ENCODE measurements around the gene RUNX2.

Gene RUNX2

GRCh38 chr6:45678285-45678607 lies 350.1 kb downstream of the RUNX2 start:
- peak overlapping the region; percentile 88 for H3K4me2 ChIP-seq
- H3K9me3 ChIP-seq: peaks cover 32% of the 10 kb centered on the region
- H3K27me3 ChIP-seq: no peaks in the 10 kb centered on the region
- H4K20me1 ChIP-seq: no peaks in the 10 kb centered on the region
- no peaks in the 10 kb centered on the region for H3K36me3 ChIP-seq
- H3K9ac ChIP-seq: peak overlapping the region; percentile 13; the same call in 1 of the 2 replicates
- peak overlapping the region; percentile 59 for H3K27ac ChIP-seq
- no peak for TF ChIP-seq Cebpa-rat (IDR thresholded peaks at IDR 0.05)
- H3K4me1 ChIP-seq: peaks cover 57% of the 10 kb centered on the region
- peak overlapping the region; percentile 9; the same call in 1 of the 2 replicates for H3K4me3 ChIP-seq

- H3K4me1 ChIP-seq: peaks cover 57% of the 10 kb centered on the region
- no peak overlapping the region for H3K27ac ChIP-seq
- no peaks in the 10 kb centered on the region for H3K36me3 ChIP-seq
- no peaks in the 10 kb centered on the region for H4K20me1 ChIP-seq
- no peak overlapping the region for H3K4me3 ChIP-seq
- H3K27me3 ChIP-seq: no peaks in the 10 kb centered on the region
- no peak overlapping the region for H3K9ac ChIP-seq
- no peak for TF ChIP-seq Cebpa-rat (IDR thresholded peaks at IDR 0.05)
- peaks cover 32% of the 10 kb centered on the region for H3K9me3 ChIP-seq
- H3K4me2 ChIP-seq: peak overlapping the region; percentile 88
Observed at GRCh38 chr6:45679163-45679562, 351.0 kb downstream of the RUNX2 start.

- Histone ChIP-seq H3K27me3 (no peaks in the 10 kb centered on the region), H3K4me3 (no peak overlapping the region), H4K20me1 (no peaks in the 10 kb centered on the region), H3K9me3 (peaks cover 32% of the 10 kb centered on the region), H3K36me3 (no peaks in the 10 kb centered on the region), H3K4me1 (peaks cover 57% of the 10 kb centered on the region), H3K27ac (no peak overlapping the region), H3K9ac (no peak overlapping the region), H3K4me2 (peak overlapping the region; percentile 88)
- TF ChIP-seq Cebpa-rat (IDR thresholded peaks at IDR 0.05): no peak
Observed at GRCh38 chr6:45679631-45680030, 351.5 kb downstream of the RUNX2 start.

- H3K4me3 ChIP-seq: no peak overlapping the region
Observed at GRCh38 chr6:45681860-45682511, 353.9 kb downstream of the RUNX2 start.

GRCh38 chr6:45684476-45684875 lies 356.3 kb downstream of the RUNX2 start:
- TF ChIP-seq Cebpa-rat (IDR thresholded peaks at IDR 0.05): no peak

More at GRCh38 chr6:45681860-45682511, 353.9 kb downstream of the RUNX2 start:
- TF ChIP-seq Cebpa-rat (IDR thresholded peaks at IDR 0.05): no peak
- Histone ChIP-seq H4K20me1 (no peaks in the 10 kb centered on the region), H3K36me3 (no peaks in the 10 kb centered on the region), H3K4me1 (peaks cover 41% of the 10 kb centered on the region), H3K9me3 (peaks cover 32% of the 10 kb centered on the region), H3K4me2 (peak overlapping the region; percentile 16; the same call in 1 of the 2 replicates), H3K27me3 (no peaks in the 10 kb centered on the region), H3K27ac (no peak overlapping the region), H3K9ac (no peak overlapping the region)

GRCh38 chr6:45685076-45685475 lies 356.9 kb downstream of the RUNX2 start:
- H3K4me2 ChIP-seq: no peak overlapping the region
- no peak overlapping the region for H3K27ac ChIP-seq
- H3K4me1 ChIP-seq: peaks cover 27% of the 10 kb centered on the region
- H4K20me1 ChIP-seq: no peaks in the 10 kb centered on the region
- H3K4me3 ChIP-seq: no peak overlapping the region
- H3K27me3 ChIP-seq: no peaks in the 10 kb centered on the region
- TF ChIP-seq Cebpa-rat (IDR thresholded peaks at IDR 0.05): no peak
- no peaks in the 10 kb centered on the region for H3K36me3 ChIP-seq
- H3K9me3 ChIP-seq: peaks cover 26% of the 10 kb centered on the region
- no peak overlapping the region for H3K9ac ChIP-seq

More at GRCh38 chr6:45684476-45684875, 356.3 kb downstream of the RUNX2 start:
- no peak overlapping the region for H3K9ac ChIP-seq
- H3K36me3 ChIP-seq: no peaks in the 10 kb centered on the region
- H3K4me2 ChIP-seq: no peak overlapping the region
- no peak overlapping the region for H3K4me3 ChIP-seq
- H3K27ac ChIP-seq: no peak overlapping the region
- H3K9me3 ChIP-seq: peaks cover 32% of the 10 kb centered on the region
- no peaks in the 10 kb centered on the region for H4K20me1 ChIP-seq
- peaks cover 31% of the 10 kb centered on the region for H3K4me1 ChIP-seq
- no peaks in the 10 kb centered on the region for H3K27me3 ChIP-seq

- Histone ChIP-seq H3K4me2 (peak overlapping the region; percentile 76), H3K36me3 (no peaks in the 10 kb centered on the region), H3K27me3 (no peaks in the 10 kb centered on the region), H4K20me1 (no peaks in the 10 kb centered on the region), H3K9ac (no peak overlapping the region), H3K9me3 (peaks cover 10% of the 10 kb centered on the region), H3K27ac (no peak overlapping the region), H3K4me1 (peaks cover 21% of the 10 kb centered on the region), H3K4me3 (no peak overlapping the region)
- no peak for TF ChIP-seq Cebpa-rat (IDR thresholded peaks at IDR 0.05)
Observed at GRCh38 chr6:45686841-45687569, 358.9 kb downstream of the RUNX2 start.

- Histone ChIP-seq H3K9me3 (peaks cover 4% of the 10 kb centered on the region; the same call in 1 of the 2 replicates), H3K4me3 (no peak overlapping the region), H3K36me3 (no peaks in the 10 kb centered on the region), H3K4me1 (peaks cover 17% of the 10 kb centered on the region), H3K27ac (no peak overlapping the region), H3K27me3 (no peaks in the 10 kb centered on the region), H3K9ac (no peak overlapping the region), H4K20me1 (no peaks in the 10 kb centered on the region), H3K4me2 (peak overlapping the region; percentile 76)
- no peak for TF ChIP-seq Cebpa-rat (IDR thresholded peaks at IDR 0.05)
Observed at GRCh38 chr6:45687570-45687969, 359.4 kb downstream of the RUNX2 start.

GRCh38 chr6:45688180-45688579 lies 360.1 kb downstream of the RUNX2 start:
- Histone ChIP-seq H3K27me3 (no peaks in the 10 kb centered on the region), H3K4me3 (no peak overlapping the region), H3K4me1 (peaks cover 17% of the 10 kb centered on the region), H3K9ac (no peak overlapping the region), H3K4me2 (peak overlapping the region; percentile 76), H3K27ac (no peak overlapping the region), H3K36me3 (no peaks in the 10 kb centered on the region), H4K20me1 (no peaks in the 10 kb centered on the region), H3K9me3 (no peaks in the 10 kb centered on the region)
- TF ChIP-seq Cebpa-rat (IDR thresholded peaks at IDR 0.05): no peak

- TF ChIP-seq Cebpa-rat (IDR thresholded peaks at IDR 0.05): no peak
- Histone ChIP-seq H3K36me3 (no peaks in the 10 kb centered on the region), H4K20me1 (no peaks in the 10 kb centered on the region), H3K9me3 (no peaks in the 10 kb centered on the region), H3K9ac (no peak overlapping the region), H3K27me3 (no peaks in the 10 kb centered on the region), H3K4me1 (peaks cover 17% of the 10 kb centered on the region), H3K4me2 (no peak overlapping the region), H3K4me3 (no peak overlapping the region), H3K27ac (no peak overlapping the region)
Observed at GRCh38 chr6:45689926-45690615, 361.9 kb downstream of the RUNX2 start.

All from BLaER1 (cell line).